ENCODE data around the gene ANXA3. TPM values are rescaled to one million over a fixed set of nuclear protein-coding genes. Genes with fewer than 3 reads are reported as not detected.

The ANXA3 gene
- polyA plus RNA-seq, 3 donors = 0.31 to 0.64 (median 0.55) TPM

- no peaks in the 10 kb centered on the region for H3K79me2 ChIP-seq (ENCODE audit: insufficient read depth, low read length)
- TF ChIP-seq CTCF (IDR thresholded peaks at IDR 0.05) = no peak
- no peaks in the 10 kb centered on the region for H3K4me1 ChIP-seq (ENCODE audit: control insufficient read depth in 1 of 2, insufficient read depth in 2 of 2, low read length in 2 of 2)
Observed at GRCh38 chr4:78567500-78568060, 16.0 kb downstream of the ANXA3 start.

GRCh38 chr4:78568640-78569305 is 17.2 kb downstream of the ANXA3 start:
- intact Hi-C loops (cut with micrococcal nuclease) = no loop called here
- Mint-ChIP-seq H3K27ac (no peak overlapping the region), H3K4me1 (no peaks in the 10 kb centered on the region), H3K9me3 (peaks cover 0 to 3% (median 0%) of the 10 kb centered on the region in 7 donors), H3K4me3 (no peak overlapping the region), H3K36me3 (no peaks in the 10 kb centered on the region), H3K27me3 (ENCODE audit: low read depth in 3 of 3) (no peaks in the 10 kb centered on the region)
- no peaks in the 10 kb centered on the region for H3K9me3 ChIP-seq (replicated peaks in 1 of 2; ENCODE audit: control insufficient read depth in 1 of 2, insufficient read depth in 1 of 2, low read length in 2 of 2)
- no peaks in the 10 kb centered on the region for H3K36me3 ChIP-seq (replicated peaks in 1 of 2; ENCODE audit: control insufficient read depth in 1 of 2, insufficient read depth in 2 of 2, low read length in 2 of 2)
- no peaks in the 10 kb centered on the region for H4K20me1 ChIP-seq (ENCODE audit: insufficient read depth, low read length)
- no peaks in the 10 kb centered on the region for H3K79me2 ChIP-seq (ENCODE audit: insufficient read depth, low read length)
- H3K27ac ChIP-seq (ENCODE audit: low read depth in 1 of 2, low read length in 2 of 2) = no peak overlapping the region
- H3K4me2 ChIP-seq (replicated peaks; ENCODE audit: extremely low read depth, low read length, poor library complexity, severe bottlenecking) = no peak overlapping the region
- no peak overlapping the region for H2AFZ ChIP-seq (ENCODE audit: insufficient read depth, low read depth, low read length, poor library complexity, severe bottlenecking)
- no peak overlapping the region for H3K9ac ChIP-seq (ENCODE audit: insufficient read depth, low read length, poor library complexity, severe bottlenecking)
- H3K4me1 ChIP-seq (ENCODE audit: control insufficient read depth in 1 of 2, insufficient read depth in 2 of 2, low read length in 2 of 2) = no peaks in the 10 kb centered on the region
- DNase-seq = no peak
- H3K4me3 ChIP-seq (replicated peaks in 1 of 3; ENCODE audit: low read depth in 2 of 3, low read length in 3 of 3) = no peak overlapping the region
- no peaks in the 10 kb centered on the region for H3K27me3 ChIP-seq (ENCODE audit: control insufficient read depth in 2 of 2, insufficient read depth in 2 of 2, low read length in 2 of 2)
- no CpG with 5 or more reads among the region's 3 CpGs for WGBS (ENCODE audit: insufficient coverage)
- no peak for TF ChIP-seq CTCF (IDR thresholded peaks at IDR 0.05)

More at GRCh38 chr4:78567500-78568060, 16.0 kb downstream of the ANXA3 start:
- H2AFZ ChIP-seq (ENCODE audit: insufficient read depth, low read depth, low read length, poor library complexity, severe bottlenecking) = no peak overlapping the region
- Mint-ChIP-seq H3K4me1 (no peaks in the 10 kb centered on the region), H3K36me3 (no peaks in the 10 kb centered on the region), H3K9me3 (peaks cover 0 to 1% (median 0%) of the 10 kb centered on the region in 7 donors), H3K27ac (no peak overlapping the region), H3K4me3 (no peak overlapping the region), H3K27me3 (ENCODE audit: low read depth in 3 of 3) (peaks cover 0 to 2% (median 0%) of the 10 kb centered on the region in 3 donors)
- no peak overlapping the region for H3K9ac ChIP-seq (ENCODE audit: insufficient read depth, low read length, poor library complexity, severe bottlenecking)
- no peak overlapping the region for H3K4me3 ChIP-seq (replicated peaks in 1 of 3; ENCODE audit: low read depth in 2 of 3, low read length in 3 of 3)
- no peaks in the 10 kb centered on the region for H3K27me3 ChIP-seq (ENCODE audit: control insufficient read depth in 2 of 2, insufficient read depth in 2 of 2, low read length in 2 of 2)
- intact Hi-C loops (cut with micrococcal nuclease) = no loop called here
- no peak for DNase-seq
- H3K4me2 ChIP-seq (replicated peaks; ENCODE audit: extremely low read depth, low read length, poor library complexity, severe bottlenecking) = no peak overlapping the region
- no CpG with 5 or more reads among the region's 2 CpGs for WGBS (ENCODE audit: insufficient coverage)
- no peak overlapping the region for H3K27ac ChIP-seq (ENCODE audit: low read depth in 1 of 2, low read length in 2 of 2)
- no peaks in the 10 kb centered on the region for H3K9me3 ChIP-seq (replicated peaks in 1 of 2; ENCODE audit: control insufficient read depth in 1 of 2, insufficient read depth in 1 of 2, low read length in 2 of 2)
- no peaks in the 10 kb centered on the region for H4K20me1 ChIP-seq (ENCODE audit: insufficient read depth, low read length)
- H3K36me3 ChIP-seq (replicated peaks in 1 of 2; ENCODE audit: control insufficient read depth in 1 of 2, insufficient read depth in 2 of 2, low read length in 2 of 2) = no peaks in the 10 kb centered on the region
